GM19438 (cell line): ENCODE data around the gene CYB5B.
A peak's percentile ranks its signal among the peaks of the same experiment; 100 is the strongest.

Source experiments
- ATAC-seq: cut with Tn5 transposase; IDR thresholded peaks from one replicate; pipeline ENCODE4 v1.9.1; 2021; ENCODE audit warnings: low read depth; ENCODE audit not compliant: unreplicated experiment

CYB5B gene, protein sequence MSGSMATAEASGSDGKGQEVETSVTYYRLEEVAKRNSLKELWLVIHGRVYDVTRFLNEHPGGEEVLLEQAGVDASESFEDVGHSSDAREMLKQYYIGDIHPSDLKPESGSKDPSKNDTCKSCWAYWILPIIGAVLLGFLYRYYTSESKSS

DNA sequence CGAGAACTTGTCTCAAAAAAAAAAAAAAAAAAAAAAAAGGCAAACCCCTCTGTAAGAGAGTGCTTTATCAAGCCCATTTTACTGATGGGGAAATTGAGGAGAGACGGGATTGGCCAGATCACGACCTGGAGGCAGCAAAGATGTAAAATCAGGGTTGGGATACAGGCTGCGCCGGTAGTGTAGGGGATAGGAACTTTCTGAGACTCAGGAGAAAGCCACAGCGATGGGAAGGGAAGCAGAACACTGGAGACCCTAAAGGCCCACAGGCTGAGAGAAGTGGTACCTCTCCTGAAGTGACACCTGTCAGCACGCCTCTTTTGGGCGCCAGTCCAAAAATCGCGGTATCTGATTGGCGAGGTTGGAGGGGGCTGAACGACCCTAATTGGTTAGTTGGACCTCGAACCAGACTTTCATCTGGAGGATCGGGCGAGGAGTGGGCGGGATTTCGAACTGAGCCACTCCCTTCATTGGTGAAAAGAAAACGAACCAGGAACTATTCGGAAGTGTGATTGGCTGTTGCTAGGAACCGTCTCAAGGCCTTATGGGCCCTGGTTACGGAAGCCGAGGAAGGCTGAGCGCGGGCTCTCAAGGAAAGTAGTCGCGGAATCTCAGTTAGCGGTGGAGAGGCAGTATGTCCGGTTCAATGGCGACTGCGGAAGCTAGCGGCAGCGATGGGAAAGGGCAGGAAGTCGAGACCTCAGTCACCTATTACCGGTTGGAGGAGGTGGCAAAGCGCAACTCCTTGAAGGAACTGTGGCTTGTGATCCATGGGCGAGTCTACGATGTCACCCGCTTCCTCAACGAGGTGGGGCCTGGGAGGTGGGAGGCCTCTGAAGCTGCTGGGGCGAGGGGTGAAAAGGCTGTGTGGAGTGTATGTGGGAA is at the start of gene CYB5B:
TSS of gene CYB5B (plus strand) at position 567 of the 882 bp plus-strand sequence. CDS start at position 632, 65 bp downstream.
- peak; percentile 97 for ATAC-seq

GRCh38 chr16:69376393-69377059 is 47.9 kb upstream of the CYB5B start:
- ATAC-seq: no peak

DNA sequence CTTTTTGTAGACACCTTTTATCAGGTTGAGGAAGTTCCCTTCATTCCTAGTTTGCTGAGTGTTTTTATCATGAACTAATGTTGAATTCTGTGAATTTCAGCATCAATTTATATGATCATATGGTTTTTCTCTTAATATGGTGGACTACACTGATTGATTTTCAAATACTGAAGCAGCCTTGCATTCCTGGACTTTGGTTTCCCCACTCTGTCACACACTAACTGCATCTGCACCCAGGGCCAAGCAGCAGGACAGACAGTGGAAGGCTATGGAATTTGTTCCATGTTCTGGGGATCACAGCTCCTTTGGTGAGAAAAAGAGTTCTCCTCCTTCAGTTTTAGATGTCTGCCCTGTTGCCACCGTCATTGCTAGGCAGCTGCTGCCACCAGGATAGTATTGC is 46.4 kb upstream of the CYB5B start:
- ATAC-seq: no peak

DNA sequence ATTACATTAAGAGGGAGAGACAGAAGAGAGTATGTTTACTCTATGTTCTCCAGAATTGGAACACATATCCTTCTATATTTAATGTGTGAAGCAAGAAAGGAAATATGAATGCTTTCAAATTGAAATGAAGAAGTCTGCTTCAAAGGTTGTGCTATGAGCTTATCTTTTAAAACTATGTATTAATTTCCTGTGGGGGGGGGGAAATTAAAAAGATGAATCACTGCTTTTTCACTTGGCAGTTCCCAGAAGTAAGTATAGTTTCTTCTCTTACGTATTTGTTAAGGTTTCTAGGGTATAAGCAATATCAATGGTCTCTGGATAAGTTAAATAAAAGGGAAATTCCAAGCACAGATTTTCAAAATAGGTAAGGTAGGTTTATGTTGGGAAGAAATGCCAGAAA is 45.7 kb upstream of the CYB5B start:
- ATAC-seq: no peak

- ATAC-seq: no peak
Observed at GRCh38 chr16:69381231-69381630, 43.2 kb upstream of the CYB5B start.

DNA sequence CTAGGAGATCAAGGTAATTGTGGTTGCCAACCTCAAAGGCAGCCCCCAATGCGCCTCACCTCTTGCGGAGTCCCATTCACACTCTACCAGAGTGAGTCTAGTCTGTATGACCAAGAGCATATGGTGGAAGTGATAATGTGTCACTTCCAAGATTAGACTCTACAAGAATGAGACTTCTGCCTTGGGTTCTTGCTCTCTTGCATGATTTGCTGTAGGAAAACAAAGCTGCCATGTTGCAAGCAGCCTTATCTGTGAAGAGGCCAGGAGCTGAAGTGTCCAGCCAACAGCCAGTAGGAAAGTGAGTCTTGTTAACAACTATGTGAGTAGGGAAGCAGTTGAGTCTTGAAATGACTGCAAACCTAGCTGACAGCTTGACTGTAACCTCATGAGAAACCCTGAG is 42.0 kb upstream of the CYB5B start:
- no peak for ATAC-seq

- ATAC-seq: no peak
Observed at GRCh38 chr16:69384974-69385373, 39.4 kb upstream of the CYB5B start.

GRCh38 chr16:69386596-69386995 is 37.8 kb upstream of the CYB5B start:
- ATAC-seq: no peak

GRCh38 chr16:69393898-69394849 is 30.2 kb upstream of the CYB5B start:
- ATAC-seq: no peak

DNA sequence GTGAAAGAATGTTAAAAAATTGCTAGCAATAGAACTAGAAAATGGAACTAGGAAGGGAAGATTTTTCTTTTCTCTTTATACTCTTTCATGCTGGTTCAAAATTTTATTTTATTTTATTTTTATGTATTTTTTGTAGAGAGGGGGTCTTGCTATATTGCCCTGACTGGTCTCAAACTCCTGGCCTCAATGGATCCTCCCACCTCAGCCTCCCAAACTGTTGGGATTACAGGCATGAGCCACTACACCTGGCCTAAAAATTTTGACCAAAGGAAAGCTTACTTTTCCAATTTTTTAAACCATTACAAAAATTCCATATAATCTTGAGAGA is 28.6 kb upstream of the CYB5B start:
- no peak for ATAC-seq

DNA sequence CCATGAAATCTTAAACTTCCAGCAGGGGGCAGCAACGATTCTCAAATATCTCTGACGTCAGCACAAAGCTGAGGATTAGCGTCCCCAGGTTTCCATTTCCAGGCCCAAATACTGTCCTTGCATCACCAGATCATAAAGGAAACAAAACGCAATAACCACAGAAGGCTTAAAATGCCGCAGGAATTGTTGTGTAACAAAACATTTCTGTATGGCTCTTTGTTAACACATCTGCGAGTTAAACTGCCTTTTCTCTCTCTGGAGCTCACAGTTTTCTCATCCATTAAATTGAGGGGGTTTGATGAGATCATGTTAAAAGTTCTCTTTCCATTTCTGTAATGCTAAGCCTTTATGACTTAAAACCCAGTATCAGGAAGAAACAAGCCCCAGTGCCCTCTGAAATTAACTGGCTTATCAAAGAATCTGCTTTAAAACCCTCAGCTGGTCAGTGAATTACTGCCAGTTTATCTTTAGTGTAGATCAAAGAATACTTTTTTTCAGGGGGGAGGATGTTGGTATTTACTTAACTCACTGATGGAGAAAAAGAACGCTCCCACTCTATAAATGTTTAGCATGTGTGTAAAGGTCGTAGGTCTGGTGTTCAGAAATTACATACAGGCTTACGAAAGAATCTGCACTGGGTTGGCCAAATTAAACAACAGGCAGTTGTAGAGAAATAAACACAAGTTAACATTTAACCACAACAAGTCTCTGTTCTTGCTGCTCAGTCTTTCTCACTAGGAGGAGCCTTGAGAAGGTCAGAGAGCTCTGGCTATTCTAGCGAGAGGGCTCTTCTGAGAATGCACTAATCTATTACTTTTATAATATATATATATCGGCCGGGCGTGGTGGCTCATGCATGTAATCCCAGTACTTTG is 28.0 kb upstream of the CYB5B start:
- peak; percentile 56 for ATAC-seq

- no peak for ATAC-seq
Observed at GRCh38 chr16:69397821-69398521, 26.4 kb upstream of the CYB5B start.

- no peak for ATAC-seq
Observed at GRCh38 chr16:69399361-69399760, 25.1 kb upstream of the CYB5B start.

GRCh38 chr16:69402439-69402838 is 22.0 kb upstream of the CYB5B start:
- no peak for ATAC-seq

DNA sequence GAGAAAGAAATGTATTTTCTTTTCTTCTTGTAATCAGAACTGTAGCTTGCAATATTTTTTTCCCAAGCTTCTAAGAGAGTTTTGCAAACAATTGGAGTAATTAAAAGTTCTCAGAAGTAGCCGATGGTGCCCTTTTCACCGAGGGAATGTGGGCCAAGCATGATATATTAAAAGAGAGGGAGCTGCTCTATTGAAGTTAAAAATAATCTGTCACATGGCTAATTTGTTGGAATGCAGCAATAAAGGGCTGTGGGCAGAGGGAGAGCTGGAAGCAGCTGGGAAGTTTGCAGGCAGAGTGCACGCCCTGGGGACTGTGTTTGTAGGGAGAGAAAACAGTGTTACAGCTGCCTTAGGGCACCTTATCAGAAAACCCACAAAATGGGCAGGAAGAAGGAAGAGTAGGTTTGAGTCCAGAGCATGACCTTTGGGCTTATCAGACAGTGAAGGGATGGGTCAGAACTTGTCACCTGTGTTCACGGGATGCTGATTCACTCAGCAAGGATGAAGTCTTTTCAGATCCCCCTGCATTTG is 20.1 kb upstream of the CYB5B start:
- no peak for ATAC-seq

GRCh38 chr16:69405326-69405725 is 19.1 kb upstream of the CYB5B start:
- no peak for ATAC-seq

DNA sequence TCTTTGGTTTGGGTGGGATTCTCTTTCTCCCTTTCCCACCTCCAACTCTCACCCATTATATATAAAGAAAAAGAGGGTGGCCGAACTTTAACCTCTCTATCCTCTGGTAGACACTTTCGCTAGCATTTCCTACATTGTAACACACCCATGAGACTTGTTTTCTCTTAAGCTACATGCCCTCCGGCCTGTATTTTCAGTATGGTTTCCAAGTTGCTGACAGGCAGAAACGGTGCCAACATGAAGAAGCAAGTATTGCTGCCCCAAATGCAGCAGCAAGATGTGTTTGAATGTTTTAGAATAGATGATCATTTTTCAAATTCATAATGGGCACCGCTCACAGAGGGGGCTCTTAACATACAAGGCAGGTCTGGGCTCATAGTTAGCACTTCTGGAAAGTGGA is 18.7 kb upstream of the CYB5B start:
- ATAC-seq: no peak

DNA sequence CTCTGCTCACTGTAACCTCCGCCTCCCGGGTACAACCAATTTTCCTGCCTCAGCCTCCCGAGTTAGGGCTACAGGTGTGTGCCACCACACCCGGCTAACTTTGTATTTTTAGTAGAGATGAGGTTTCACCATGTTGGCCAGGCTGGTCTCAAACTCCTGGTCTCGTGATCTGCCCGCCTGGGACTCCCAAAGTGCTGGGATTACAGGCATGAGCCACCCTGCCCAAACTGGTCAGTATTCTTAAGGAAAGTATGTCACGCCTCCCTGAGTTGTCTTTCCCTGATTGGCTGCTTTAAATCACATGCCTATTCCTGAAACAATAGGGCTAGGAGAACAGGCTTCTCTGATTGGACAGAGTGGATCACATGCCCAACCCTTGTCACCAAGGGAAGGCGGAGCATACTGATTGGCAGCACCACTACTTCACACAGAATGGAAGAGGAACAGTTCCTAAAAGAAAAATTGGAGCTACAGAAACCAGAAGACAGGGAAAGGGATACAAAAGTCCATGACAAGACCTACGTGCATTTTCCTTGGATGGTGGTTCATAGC is 17.6 kb upstream of the CYB5B start:
- ATAC-seq: no peak
